Activated naive CD4-positive, alpha-beta T cell treated with anti-CD3 and anti-CD28 coated beads, Interleukin-2, amount 50 U/mL, for 72 hours (primary cell): ENCODE data around the gene TMEM134. TPM values are rescaled to one million over a fixed set of nuclear protein-coding genes. Genes with fewer than 3 reads are reported as not detected.

Experiments used
- ATAC-seq, 2 donors: fragments of 150-1000 bp; cut with Tn5 transposase; 2 replicates each; pipeline ENCODE4 v1.10.0; 2021; ENCODE audit warnings: mild to moderate bottlenecking in 2 of 2, moderate library complexity in 2 of 2
- DNase-seq, 2 donors: peaks; one replicate each; pipeline ENCODE4 v3.0.0; 2021 to 2022; ENCODE audit warnings: low spot score in 2 of 2
- H3K27ac Mint-ChIP-seq, 2 donors: one replicate each; pipeline ENCODE4 v1.8.0; 2022; ENCODE audit warnings: mild to moderate bottlenecking in 2 of 2, mixed read lengths in 2 of 2
- H3K36me3 Mint-ChIP-seq, 2 donors: one replicate each; pipeline ENCODE4 v1.8.0; 2022; ENCODE audit warnings: mixed read lengths in 2 of 2
- H3K9me3 Mint-ChIP-seq, 2 donors: one replicate each; pipeline ENCODE4 v1.8.0; 2022; ENCODE audit warnings: mixed read lengths in 2 of 2
- total RNA-seq, 2 donors: library from RNA; stranded (reverse); gene quantifications; one replicate each; pipeline ENCODE4 v1.2.3, GENCODE V29; 2022

Gene TMEM134
- total RNA-seq, 2 donors from 2014 or later = 39.1 to 77.9 TPM

DNA sequence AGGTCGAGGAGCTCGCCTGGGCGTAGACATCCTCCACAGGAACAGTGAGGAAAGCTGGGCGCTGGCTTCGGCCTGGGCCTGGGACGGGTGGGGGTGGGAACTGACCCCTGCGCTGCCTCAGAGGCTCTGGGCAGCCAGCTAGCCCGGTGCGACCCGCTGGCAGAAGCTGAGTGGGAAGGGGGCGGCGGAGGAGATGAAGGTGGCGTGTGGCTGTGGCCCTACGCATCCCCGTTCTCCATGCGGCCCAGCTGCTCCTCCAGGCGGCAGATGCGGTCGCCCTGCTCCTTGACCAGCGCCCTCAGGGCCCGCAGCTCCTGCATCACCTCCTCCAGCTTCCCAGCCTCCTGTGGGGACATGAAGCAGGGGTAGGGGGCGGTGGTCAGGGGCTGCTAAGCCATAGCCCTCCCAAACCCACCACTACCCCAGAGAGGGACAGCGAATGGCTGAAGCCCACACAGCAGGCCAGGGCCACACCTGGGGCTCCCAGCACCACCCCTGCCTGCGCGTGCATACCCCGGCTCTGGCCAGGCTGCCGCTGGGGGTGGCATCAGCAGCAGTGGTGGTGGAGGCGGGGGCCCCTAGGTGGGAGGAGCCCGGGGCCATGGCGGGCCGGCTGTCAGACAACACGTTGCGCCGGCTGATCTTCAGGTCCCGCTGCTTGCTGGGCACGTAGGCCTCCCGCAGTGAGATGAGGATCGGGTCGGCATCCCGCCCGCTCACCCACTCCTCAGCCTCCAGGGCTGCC, 30.7 kb downstream of the TMEM134 start:
- ATAC-seq = peak; percentile 40 to 74
- Mint-ChIP-seq H3K9me3 (no peaks in the 10 kb centered on the region), H3K27ac (peak overlapping the region; percentile 90 to 96), H3K36me3 (peaks cover 44 to 47% of the 10 kb centered on the region in 2 donors)
- peak; percentile 61 to 86 for DNase-seq

DNA sequence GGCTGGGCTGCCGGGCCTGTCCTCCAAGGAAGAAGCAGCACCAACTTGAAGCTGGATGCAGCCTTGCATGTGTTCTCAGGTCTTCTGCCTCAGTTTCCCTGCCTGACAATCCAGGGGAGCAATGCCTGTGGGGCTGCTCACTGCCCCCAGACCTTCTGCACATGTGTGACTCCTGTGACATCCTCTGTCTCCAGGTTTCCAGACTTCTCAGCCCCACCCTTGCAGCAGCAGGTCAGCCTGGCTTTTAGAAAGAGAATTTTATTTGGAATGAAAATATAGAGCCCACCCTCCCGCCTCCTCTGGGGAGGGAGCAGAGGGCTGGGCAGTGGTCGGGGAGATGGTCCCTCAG, 31.3 kb downstream of the TMEM134 start:
- no peaks in the 10 kb centered on the region for H3K9me3 Mint-ChIP-seq
- DNase-seq (no peak), ATAC-seq (no peak)
- peak overlapping the region; percentile 90 to 96 for H3K27ac Mint-ChIP-seq
- H3K36me3 Mint-ChIP-seq = peaks cover 44 to 47% of the 10 kb centered on the region in 2 donors

DNA sequence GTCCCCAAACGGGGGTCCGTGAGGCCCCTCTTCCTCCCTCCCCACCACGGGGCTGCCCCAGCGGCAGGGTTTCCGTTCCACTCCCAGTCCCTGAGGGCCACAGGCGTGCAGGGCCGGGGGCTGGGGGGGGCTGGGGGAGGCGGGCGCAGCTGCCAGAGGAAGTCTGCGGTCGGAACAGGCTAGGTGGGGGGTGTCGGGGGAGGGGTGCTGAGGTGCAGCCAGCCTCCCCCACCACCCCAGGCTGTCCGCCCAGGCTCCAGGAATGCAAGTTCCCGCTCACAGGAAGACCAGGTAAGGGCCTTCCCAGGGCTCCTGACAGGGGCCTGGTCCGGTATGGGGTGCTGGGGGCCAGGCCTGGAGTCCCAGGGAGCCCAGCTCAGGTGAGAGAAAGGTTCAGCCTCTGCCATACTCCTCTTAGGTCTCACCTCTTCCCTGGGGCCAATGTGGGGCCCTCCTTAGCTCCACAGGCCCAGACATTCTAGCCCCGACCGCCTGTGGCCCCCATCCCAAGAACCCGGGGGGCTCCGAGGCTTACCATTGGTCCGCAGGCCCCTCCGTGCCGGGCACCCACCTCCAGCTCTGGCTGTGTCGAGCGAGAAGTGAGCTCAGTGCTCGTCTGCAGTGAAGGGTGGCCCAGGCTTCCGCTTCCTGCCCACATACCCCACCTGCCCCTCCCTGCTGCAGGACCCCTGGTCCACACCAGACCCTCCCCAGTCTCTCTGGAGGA, 31.8 kb downstream of the TMEM134 start, which contains the start of gene PTPRCAP:
Gene PTPRCAP (minus strand): TSS at position 601 of the 727 bp plus-strand sequence. CDS start 63 bp downstream, at position 538.
- Mint-ChIP-seq H3K9me3 (no peaks in the 10 kb centered on the region), H3K36me3 (peaks cover 45 to 47% of the 10 kb centered on the region in 2 donors)
- DNase-seq = peak; percentile 59 to 73

DNA sequence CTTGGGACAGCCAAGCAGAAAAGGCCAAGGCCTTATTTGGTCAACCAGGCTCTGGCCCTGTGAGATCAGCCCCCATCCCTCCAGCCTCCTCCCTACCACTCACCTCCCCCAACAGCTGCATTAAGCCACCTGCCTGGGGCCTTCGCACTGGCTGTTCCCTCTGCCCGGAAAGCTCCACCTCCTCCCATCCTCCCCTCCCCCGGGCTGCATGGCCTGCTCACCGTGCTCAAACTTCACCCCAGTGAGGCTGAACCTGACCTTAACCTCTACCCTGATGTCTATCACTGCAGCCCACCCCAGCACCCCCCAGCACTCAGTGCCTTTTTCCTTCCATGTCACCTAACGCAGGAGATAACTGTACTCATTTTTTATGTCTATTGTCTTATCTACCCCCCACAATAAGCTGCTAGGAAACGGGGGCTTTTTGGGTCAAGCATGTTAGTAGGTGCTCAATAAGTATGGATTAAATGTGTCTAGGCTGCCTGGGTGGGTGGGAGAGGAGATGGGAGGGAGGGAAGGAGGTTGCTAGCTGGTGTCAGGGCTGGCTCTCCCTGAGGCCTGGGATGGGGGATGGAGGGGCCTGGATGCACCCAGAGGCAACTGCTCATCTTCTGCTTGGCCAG, 32.5 kb downstream of the TMEM134 start:
- DNase-seq = peak; percentile 75 to 76
- H3K27ac Mint-ChIP-seq = peak overlapping the region; percentile 89 to 90
- no peaks in the 10 kb centered on the region for H3K9me3 Mint-ChIP-seq
- peaks cover 47 to 51% of the 10 kb centered on the region in 2 donors for H3K36me3 Mint-ChIP-seq
- peak; percentile 43 to 49 for ATAC-seq

More for the DNA sequence above, 31.8 kb downstream of the TMEM134 start, which contains the start of gene PTPRCAP:
- ATAC-seq = peak; percentile 19 to 22
- peak within 1 kb of the TSS; percentile 90 to 96 for H3K27ac Mint-ChIP-seq

DNA sequence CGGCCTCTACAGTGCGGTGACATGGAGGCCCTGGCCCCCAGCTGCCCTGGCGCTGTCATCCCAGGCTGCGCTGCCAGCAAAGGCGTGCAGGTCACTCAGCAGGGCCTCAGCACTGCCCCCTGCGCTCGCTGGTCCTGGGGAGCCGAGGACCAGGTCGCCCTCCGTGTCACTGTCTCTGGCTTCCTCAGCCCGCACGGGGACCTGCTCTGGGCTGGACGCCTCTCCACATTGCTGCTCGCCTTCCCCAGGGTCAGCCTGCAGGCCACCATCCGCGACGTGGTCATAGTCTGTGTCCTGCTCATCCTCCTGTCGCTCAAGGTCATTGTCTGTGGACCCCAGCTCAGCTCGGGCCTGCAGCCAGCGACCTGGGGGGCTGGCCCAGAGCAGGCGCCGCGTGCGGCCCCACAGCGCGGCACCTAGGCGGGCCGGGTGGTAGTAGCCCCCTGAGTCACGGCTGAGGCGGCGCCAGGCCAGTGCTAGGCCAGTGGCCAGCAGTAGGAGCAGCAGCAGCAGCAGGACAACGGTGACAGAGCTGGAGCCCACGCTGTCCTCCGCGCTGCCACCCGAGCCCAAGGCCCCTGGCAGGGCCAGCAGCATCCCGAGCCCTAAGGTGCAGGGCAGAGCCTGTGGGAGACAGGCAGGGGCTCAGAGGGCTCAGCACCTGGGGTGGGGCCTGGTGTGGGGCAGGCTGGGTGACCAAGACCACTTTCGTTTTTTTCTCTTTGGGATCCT, 33.2 kb downstream of the TMEM134 start:
- H3K9me3 Mint-ChIP-seq = no peaks in the 10 kb centered on the region
- H3K27ac Mint-ChIP-seq = peak overlapping the region; percentile 89 to 90
- peaks cover 47 to 51% of the 10 kb centered on the region in 2 donors for H3K36me3 Mint-ChIP-seq
- ATAC-seq = peak in 1 of 2 donors; percentile 8
- peak in 1 of 2 donors; percentile 63 for DNase-seq

DNA sequence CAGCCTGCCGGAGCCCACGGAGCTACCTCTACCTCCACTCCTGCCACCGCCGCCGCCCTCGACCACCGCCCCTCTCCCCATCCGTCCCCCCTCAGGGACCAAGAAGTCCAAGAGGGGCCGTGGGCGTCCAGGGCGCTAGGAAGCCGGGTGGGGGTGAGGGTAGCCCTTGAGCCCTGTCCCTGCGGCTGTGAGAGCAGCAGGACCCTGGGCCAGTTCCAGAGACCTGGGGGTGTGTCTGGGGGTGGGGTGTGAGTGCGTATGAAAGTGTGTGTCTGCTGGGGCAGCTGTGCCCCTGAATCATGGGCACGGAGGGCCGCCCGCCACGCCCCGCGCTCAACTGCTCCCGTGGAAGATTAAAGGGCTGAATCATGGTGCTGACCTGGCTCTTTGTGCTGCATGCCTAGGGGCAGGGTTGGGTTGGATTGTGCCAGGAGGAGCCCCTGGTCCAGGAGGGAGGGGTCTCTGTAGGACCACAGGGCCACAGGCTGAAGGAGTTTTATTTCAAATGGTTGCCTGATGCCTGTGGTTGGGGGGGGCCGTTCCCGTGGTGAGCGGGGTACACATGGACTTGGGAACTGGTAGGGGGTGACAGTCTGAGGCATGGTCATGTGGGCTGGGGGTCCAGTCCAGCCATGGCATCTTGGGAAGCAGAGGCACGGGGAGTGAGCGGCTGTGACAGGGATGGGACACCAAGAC, 33.9 kb downstream of the TMEM134 start:
- Mint-ChIP-seq H3K27ac (peak overlapping the region; percentile 84 to 90), H3K36me3 (peaks cover 46 to 50% of the 10 kb centered on the region in 2 donors), H3K9me3 (no peaks in the 10 kb centered on the region)
- DNase-seq (no peak), ATAC-seq (no peak)

DNA sequence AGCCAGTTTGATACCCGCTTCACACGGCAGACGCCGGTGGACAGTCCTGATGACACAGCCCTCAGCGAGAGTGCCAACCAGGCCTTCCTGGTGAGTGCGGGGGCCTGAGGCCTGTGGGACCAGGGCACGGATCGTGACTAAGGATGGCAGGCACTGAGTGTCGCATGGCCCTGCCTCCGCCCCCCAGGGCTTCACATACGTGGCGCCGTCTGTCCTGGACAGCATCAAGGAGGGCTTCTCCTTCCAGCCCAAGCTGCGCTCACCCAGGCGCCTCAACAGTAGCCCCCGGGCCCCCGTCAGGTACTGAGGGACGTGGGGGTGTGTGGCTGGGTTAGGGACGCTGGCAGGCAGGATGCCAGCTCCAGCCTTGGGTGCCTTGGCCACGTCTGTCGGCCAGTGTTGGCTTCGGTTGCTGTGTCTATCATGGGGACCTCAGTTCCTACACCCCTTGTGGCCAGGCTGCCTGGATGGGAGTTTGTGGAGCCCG, 34.6 kb downstream of the TMEM134 start:
- H3K9me3 Mint-ChIP-seq = no peaks in the 10 kb centered on the region
- ATAC-seq (peak in 1 of 2 donors; percentile 8), DNase-seq (peak in 1 of 2 donors; percentile 17)
- H3K36me3 Mint-ChIP-seq = peaks cover 39 to 43% of the 10 kb centered on the region in 2 donors
- peak overlapping the region; percentile 86 to 90 for H3K27ac Mint-ChIP-seq

DNA sequence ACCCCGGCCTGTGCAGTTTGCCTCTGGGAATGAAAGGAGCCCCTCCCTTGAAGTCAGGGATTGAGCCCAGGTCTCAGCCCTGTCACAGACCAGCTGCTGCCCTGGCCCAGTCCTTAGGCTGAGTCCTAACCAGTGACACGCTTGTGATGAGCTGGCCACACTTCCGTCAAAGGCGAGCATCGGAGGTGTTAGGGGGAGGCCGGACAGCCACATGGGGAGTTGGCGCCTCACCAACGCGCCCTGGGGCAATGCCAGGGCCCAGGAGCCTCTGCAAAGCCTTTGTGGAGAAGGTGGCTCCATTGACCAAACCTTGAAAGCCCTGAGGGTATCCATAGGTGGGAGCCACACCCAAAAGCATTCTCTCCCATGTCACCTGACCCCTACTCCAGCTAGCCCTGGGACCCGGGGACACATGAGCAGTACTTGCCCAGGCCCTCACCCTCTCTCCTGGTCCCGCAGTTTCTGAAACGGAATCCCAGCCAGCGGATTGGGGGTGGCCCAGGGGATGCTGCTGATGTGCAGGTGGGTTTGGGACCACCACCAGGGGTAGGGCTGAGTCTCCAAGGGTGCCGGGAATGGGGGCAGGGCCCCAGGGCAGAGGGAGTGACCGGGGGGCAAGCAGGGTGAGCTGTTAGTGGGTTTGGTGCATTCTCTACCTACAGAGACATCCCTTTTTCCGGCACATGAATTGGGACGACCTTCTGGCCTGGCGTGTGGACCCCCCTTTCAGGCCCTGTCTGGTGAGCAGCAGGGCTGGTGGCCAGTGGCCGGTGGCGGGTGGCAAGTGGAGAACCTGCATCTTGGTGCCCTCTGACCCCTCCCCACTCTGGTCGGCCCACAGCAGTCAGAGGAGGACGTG, 35.3 kb downstream of the TMEM134 start:
- no peak for DNase-seq
- Mint-ChIP-seq H3K27ac (peak overlapping the region; percentile 86 to 90), H3K36me3 (peaks cover 32 to 38% of the 10 kb centered on the region in 2 donors), H3K9me3 (no peaks in the 10 kb centered on the region)
- peak in 1 of 2 donors; percentile 17 for ATAC-seq

DNA sequence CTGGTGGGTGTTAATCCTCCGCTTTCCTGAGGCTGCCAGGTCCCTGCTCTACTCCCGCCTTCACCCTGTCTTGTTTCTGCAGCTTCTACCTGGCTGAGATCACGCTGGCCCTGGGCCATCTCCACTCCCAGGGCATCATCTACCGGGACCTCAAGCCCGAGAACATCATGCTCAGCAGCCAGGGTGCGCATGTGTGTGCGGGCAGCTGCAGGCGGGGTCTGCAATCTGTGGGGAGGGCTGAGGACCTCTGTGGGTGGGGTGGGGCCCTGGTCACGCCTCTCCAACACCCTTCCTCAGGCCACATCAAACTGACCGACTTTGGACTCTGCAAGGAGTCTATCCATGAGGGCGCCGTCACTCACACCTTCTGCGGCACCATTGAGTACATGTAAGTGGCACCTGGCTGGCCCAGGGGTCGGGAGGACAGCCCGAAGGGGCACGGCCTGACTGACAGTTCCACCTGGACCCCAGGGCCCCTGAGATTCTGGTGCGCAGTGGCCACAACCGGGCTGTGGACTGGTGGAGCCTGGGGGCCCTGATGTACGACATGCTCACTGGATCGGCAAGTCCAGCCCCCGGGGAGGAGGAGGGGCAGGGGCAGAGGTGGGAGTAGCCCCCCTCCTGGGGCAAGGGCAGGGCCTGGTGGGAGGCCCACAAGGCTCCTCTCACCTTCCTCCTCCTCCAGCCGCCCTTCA, 36.2 kb downstream of the TMEM134 start:
- Mint-ChIP-seq H3K36me3 (peaks cover 22 to 39% of the 10 kb centered on the region in 2 donors), H3K9me3 (no peaks in the 10 kb centered on the region)

DNA sequence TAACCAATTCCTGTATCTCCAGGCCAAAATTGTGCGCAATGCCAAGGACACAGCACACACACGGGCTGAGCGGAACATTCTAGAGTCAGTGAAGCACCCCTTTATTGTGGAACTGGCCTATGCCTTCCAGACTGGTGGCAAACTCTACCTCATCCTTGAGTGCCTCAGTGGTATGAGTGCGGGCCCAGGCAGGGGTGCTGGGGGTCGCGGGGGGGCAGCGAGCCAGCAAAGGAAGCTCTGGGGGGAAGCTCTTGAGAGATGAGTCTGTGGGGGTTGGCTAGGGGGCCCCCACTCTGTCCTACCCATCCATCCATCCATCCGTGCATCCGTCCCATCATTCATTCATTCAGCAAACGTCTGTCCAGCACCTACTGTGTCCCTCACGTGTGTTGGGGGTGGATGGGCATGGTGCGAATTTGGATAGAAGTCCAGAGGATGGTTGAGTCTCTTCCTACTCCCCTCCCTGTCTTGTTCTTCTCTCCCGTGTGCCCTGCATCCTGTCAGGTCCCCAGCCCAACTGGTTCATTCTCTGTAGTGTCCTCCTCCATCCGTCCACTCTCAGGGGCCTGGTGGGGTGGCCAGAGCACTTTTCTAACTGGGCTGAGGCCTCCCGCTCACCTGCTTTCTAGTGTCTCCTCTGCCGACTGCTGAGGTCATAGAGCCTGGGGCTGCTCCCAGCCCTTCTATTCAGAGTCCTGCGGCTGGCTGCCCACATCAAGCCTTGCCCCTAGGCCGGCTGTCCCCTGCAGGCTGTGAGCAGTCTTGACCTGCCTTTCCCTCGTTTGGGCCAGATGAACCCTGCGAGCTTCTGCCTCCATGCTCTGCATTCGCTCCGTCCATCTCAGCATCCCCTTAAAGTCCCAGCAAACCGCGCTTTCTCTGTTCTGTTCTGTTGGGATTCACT, 37.5 kb downstream of the TMEM134 start:
- ATAC-seq = no peak
- DNase-seq = no peak
- H3K36me3 Mint-ChIP-seq = peaks cover 14 to 33% of the 10 kb centered on the region in 2 donors

More for the DNA sequence above, 36.2 kb downstream of the TMEM134 start:
- no peak for DNase-seq
- ATAC-seq = no peak
- H3K27ac Mint-ChIP-seq = peak overlapping the region; percentile 7 to 90

DNA sequence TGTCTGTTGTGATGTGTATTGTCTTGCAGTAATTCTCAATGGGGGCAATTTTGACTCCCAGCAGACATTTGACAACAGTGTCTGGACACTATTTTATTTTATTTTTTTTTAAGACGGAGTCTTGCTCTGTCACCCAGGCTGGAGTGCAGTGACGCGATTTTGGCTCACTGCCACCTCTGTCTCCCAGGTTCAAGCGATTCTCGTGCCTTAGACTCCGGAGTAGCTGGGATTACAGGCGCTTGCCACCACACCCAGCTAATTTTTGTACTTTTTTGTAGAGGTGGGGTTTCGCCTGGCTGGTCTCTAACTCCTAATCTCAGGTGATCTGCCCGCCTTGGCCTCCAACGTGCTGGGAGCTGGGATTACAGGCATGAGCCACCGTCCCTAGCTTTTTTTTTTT, 39.3 kb downstream of the TMEM134 start:
- no peaks in the 10 kb centered on the region for H3K9me3 Mint-ChIP-seq
- ATAC-seq = no peak
- H3K36me3 Mint-ChIP-seq = peaks cover 0 to 20% of the 10 kb centered on the region in 2 donors
- no peak for DNase-seq
- peak overlapping the region; percentile 29 to 75 for H3K27ac Mint-ChIP-seq

More for the DNA sequence above, 37.5 kb downstream of the TMEM134 start:
- Mint-ChIP-seq H3K27ac (peak overlapping the region; percentile 32 to 90), H3K9me3 (no peaks in the 10 kb centered on the region)

DNA sequence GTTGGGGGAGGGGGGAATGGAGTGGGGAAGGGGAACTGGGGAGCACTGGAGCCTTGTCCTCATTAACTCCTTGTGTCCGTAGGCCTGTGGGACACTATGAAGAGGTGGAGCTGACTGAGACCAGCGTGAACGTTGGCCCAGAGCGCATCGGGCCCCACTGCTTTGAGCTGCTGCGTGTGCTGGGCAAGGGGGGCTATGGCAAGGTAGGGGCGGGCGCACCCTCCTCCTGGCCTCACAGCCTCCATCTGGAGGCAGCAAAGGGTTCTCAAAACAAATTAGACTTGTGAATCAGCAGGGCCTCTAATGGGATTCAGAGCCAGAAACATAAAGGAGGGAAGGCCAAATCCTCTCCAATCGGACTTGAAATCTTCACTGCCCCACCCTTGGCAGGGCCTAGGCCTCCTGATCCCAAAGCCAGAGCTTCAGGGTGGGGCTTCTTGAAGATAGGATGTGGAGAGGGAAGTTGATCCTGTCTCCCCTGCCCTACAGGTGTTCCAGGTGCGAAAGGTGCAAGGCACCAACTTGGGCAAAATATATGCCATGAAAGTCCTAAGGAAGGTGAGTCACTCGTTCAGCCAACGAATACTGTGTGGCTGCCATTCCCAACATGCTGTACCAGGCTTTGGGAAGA, 39.9 kb downstream of the TMEM134 start:
- ATAC-seq (no peak), DNase-seq (no peak)
- H3K9me3 Mint-ChIP-seq = no peaks in the 10 kb centered on the region
- H3K36me3 Mint-ChIP-seq = peaks cover 0 to 20% of the 10 kb centered on the region in 2 donors
- H3K27ac Mint-ChIP-seq = peak overlapping the region; percentile 92 to 97
